Activated CD4-positive, alpha-beta T cell treated with anti-CD3 and anti-CD28 coated beads, Interleukin-2, amount 50 U/mL, for 24 hours (primary cell): ENCODE data around the gene FSTL3.
"Not testable (repeated sequence)": the region's sequence is repeated elsewhere in the genome, so short reads cannot be mapped to it uniquely, and the experiment has no call there.

Experiments used
- DNase-seq, 2 donors: peaks; one replicate each; pipeline ENCODE4 v3.0.0-alpha.2; 2020; ENCODE audit warnings: low read depth in 1 of 2, low spot score in 1 of 2

FSTL3 gene

GRCh38 chr19:660793-661426 is 15.3 kb upstream of the FSTL3 start:
- no peak for DNase-seq

- DNase-seq: peak; percentile 28 to 60
Measured at GRCh38 chr19:661427-662196, 14.6 kb upstream of the FSTL3 start.

GRCh38 chr19:662207-662961 is 13.8 kb upstream of the FSTL3 start:
- peak; percentile 52 to 66 for DNase-seq

GRCh38 chr19:662962-663681 is 13.1 kb upstream of the FSTL3 start, which contains the start of gene RNF126:
Gene RNF126 (minus strand): TSS chr19:663214. CDS start chr19:663121, 93 bp downstream.
- DNase-seq: peak; percentile 94 to 98

GRCh38 chr19:663682-664117 is 12.5 kb upstream of the FSTL3 start:
- no peak for DNase-seq

GRCh38 chr19:664913-665443 is 11.2 kb upstream of the FSTL3 start:
- peak; percentile 72 to 78 for DNase-seq

- DNase-seq: not testable (repeated sequence)
Measured at GRCh38 chr19:666985-667573, 9.1 kb upstream of the FSTL3 start.

- not testable (repeated sequence) for DNase-seq
Measured at GRCh38 chr19:668675-669434, 7.3 kb upstream of the FSTL3 start.

- no peak for DNase-seq
Measured at GRCh38 chr19:670609-671075, 5.5 kb upstream of the FSTL3 start.

- no peak for DNase-seq
Measured at GRCh38 chr19:674282-675151, 1.7 kb upstream of the FSTL3 start.

- DNase-seq: no peak
Measured at GRCh38 chr19:676007-676338, 219 bp upstream of the FSTL3 start.

- no peak for DNase-seq
Measured at GRCh38 chr19:677201-677600, 1.0 kb downstream of the FSTL3 start.

- no peak for DNase-seq
Measured at GRCh38 chr19:677601-678436, 1.6 kb downstream of the FSTL3 start.

GRCh38 chr19:678791-679388 is 2.7 kb downstream of the FSTL3 start:
- DNase-seq: no peak

GRCh38 chr19:679418-680286 is 3.5 kb downstream of the FSTL3 start:
- DNase-seq: no peak

GRCh38 chr19:680287-681028 is 4.3 kb downstream of the FSTL3 start:
- DNase-seq: peak; percentile 99 to 100
